ENCODE measurements around the gene SEL1L2. TPM values are rescaled to one million over a fixed set of nuclear protein-coding genes. Genes with fewer than 3 reads are reported as not detected.

Gene SEL1L2
- total RNA-seq, 2 donors from 2014 or later, result not detected

- Histone ChIP-seq H3K27ac (no peak overlapping the region), H3K36me3 (no peaks in the 10 kb centered on the region), H3K4me3 (no peak overlapping the region), H3K4me1 (ENCODE audit: control insufficient read depth in 1 of 2, low read depth in 2 of 2) (peaks cover 5 to 11% of the 10 kb centered on the region in 2 donors), H3K27me3 (replicated peaks; ENCODE audit: insufficient read depth) (no peaks in the 10 kb centered on the region), H3K9me3 (no peaks in the 10 kb centered on the region)
- DNase-seq (ENCODE audit: low spot score) (no peak), ATAC-seq (ENCODE audit: insufficient number of reproducible peaks, low FRiP score, low read depth) (no peak)
- TF ChIP-seq, protein P1, sequence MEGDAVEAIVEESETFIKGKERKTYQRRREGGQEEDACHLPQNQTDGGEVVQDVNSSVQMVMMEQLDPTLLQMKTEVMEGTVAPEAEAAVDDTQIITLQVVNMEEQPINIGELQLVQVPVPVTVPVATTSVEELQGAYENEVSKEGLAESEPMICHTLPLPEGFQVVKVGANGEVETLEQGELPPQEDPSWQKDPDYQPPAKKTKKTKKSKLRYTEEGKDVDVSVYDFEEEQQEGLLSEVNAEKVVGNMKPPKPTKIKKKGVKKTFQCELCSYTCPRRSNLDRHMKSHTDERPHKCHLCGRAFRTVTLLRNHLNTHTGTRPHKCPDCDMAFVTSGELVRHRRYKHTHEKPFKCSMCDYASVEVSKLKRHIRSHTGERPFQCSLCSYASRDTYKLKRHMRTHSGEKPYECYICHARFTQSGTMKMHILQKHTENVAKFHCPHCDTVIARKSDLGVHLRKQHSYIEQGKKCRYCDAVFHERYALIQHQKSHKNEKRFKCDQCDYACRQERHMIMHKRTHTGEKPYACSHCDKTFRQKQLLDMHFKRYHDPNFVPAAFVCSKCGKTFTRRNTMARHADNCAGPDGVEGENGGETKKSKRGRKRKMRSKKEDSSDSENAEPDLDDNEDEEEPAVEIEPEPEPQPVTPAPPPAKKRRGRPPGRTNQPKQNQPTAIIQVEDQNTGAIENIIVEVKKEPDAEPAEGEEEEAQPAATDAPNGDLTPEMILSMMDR (IDR thresholded peaks at IDR 0.05), result no peak
Observed at GRCh38 chr20:13909067-13909466, 81.3 kb downstream of the SEL1L2 start.

DNA sequence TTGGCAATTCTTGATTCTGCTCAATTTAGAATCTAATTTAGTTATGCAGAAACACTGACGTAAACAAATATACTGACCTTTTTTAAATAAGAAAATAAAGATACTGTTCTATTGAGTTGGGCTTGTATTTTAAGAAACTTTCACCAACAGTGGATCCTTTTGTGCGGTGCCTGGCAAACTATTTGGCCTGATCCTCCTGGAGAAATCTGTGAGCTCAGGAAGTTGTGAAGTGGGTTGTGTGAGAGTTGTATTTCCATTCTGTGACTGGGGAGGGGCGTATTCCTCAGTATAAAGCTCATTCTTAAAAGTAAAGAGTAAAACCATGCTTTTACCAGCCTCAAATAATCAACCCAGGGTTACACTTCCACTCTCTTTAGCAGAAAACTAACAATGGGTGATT lies 85.6 kb downstream of the SEL1L2 start:
- Histone ChIP-seq H3K9me3 (no peaks in the 10 kb centered on the region), H3K4me3 (no peak overlapping the region), H3K4me1 (ENCODE audit: control insufficient read depth in 1 of 2, low read depth in 2 of 2) (no peaks in the 10 kb centered on the region), H3K27me3 (replicated peaks; ENCODE audit: insufficient read depth) (no peaks in the 10 kb centered on the region), H3K27ac (no peak overlapping the region), H3K36me3 (no peaks in the 10 kb centered on the region)
- TF ChIP-seq, protein P1 (IDR thresholded peaks at IDR 0.05), result no peak
- DNase-seq (ENCODE audit: low spot score), result no peak
- ATAC-seq (ENCODE audit: insufficient number of reproducible peaks, low FRiP score, low read depth), result no peak

DNA sequence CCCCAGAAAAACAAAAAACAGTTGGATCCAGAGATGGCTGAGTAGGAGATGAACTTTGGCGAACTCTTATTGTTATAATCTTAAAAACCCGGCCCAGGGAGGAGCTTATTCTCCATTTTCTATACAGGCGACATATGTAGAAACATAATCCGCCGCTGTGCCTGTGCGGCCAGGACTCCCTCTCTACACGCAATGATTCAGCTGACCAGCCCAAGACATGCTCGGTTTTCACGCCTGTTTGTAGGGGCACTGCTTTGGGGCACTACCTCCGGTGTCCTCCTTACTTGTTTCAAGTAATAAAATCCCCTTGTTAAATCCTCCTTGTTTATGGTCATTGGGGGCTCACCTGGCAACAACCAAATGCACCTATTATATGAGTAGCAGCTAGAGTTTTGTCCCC lies 89.9 kb downstream of the SEL1L2 start:
- no peak for ATAC-seq (ENCODE audit: insufficient number of reproducible peaks, low FRiP score, low read depth)
- no peak overlapping the region for H3K4me3 ChIP-seq
- TF ChIP-seq, protein P1 (IDR thresholded peaks at IDR 0.05), result no peak
- H3K36me3 ChIP-seq, result no peaks in the 10 kb centered on the region
- no peaks in the 10 kb centered on the region for H3K4me1 ChIP-seq (ENCODE audit: control insufficient read depth in 1 of 2, low read depth in 2 of 2)
- H3K9me3 ChIP-seq, result no peaks in the 10 kb centered on the region
- no peak overlapping the region for H3K27ac ChIP-seq
- DNase-seq (ENCODE audit: low spot score), result no peak
- H3K27me3 ChIP-seq (replicated peaks; ENCODE audit: insufficient read depth), result no peaks in the 10 kb centered on the region

DNA sequence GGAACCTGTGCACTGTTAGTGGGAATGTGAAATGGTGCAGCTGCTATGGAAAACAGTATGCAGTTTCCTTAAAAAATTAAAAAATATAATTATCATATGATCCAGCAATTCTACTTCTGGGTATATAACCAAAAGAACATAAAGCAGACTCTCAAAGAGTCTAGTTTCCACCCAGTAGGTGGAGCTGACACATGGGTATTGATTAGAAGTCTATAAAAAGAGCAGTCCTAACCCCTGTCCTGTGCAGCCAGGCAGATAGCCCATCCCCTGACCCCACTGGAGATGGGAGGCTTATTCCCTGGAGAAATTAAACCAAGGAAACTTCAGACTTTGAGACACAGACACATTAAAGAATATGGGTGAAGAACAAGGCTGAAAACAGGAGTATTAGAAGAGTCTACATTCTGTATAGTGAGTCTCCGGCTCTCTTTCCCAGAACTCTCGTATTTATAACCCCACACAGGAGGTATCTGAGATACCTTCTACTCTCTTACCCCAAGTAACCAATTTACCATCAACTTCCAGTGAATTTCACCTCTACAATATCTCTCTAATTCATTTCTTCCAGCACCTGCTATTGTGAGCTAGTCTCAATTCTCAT lies 92.3 kb downstream of the SEL1L2 start:
- H3K4me1 ChIP-seq (ENCODE audit: control insufficient read depth in 1 of 2, low read depth in 2 of 2), result no peaks in the 10 kb centered on the region
- no peaks in the 10 kb centered on the region for H3K36me3 ChIP-seq
- TF ChIP-seq, protein P1 (IDR thresholded peaks at IDR 0.05), result no peak
- ATAC-seq (ENCODE audit: insufficient number of reproducible peaks, low FRiP score, low read depth) (no peak), DNase-seq (ENCODE audit: low spot score) (no peak)
- no peak overlapping the region for H3K27ac ChIP-seq
- H3K9me3 ChIP-seq, result no peaks in the 10 kb centered on the region
- H3K4me3 ChIP-seq, result no peak overlapping the region
- H3K27me3 ChIP-seq (replicated peaks; ENCODE audit: insufficient read depth), result no peaks in the 10 kb centered on the region

DNA sequence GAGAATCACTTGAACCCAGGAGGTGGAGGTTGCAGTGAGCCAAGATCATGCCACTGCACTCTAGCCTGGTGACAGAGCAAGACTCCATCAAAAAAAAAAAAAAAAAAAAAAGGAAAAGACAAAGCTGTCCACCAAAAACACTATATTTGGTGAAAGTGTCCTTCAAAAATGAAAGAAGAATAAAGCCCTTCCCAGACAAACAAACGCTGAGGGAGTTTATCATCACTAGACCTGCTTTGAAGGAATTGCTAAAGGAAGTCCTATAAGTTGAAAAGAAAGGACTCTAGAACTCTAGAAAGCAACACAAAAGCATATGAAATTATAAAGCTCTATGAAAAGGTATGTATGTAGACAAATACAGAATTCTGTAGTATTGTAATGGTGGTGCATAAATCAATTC lies 98.8 kb downstream of the SEL1L2 start:
- no peaks in the 10 kb centered on the region for H3K36me3 ChIP-seq
- H3K4me3 ChIP-seq, result no peak overlapping the region
- H3K9me3 ChIP-seq, result no peaks in the 10 kb centered on the region
- TF ChIP-seq, protein P1 (IDR thresholded peaks at IDR 0.05), result no peak
- H3K4me1 ChIP-seq (ENCODE audit: control insufficient read depth in 1 of 2, low read depth in 2 of 2), result no peaks in the 10 kb centered on the region
- ATAC-seq (ENCODE audit: insufficient number of reproducible peaks, low FRiP score, low read depth) (no peak), DNase-seq (ENCODE audit: low spot score) (no peak)
- no peaks in the 10 kb centered on the region for H3K27me3 ChIP-seq (replicated peaks; ENCODE audit: insufficient read depth)
- no peak overlapping the region for H3K27ac ChIP-seq

Measured in thoracic aorta (tissue), 2 donors.